Measurements from ENCODE around the gene GPR132.

GPR132 gene

GRCh38 chr14:105086833-105087307 is 21.6 kb upstream of the GPR132 start:
- H2AFZ ChIP-seq (ENCODE audit: low read depth, low read length) = peak overlapping the region; percentile 55
- peaks cover 0 to 19% of the 10 kb centered on the region in 2 experiments for H3K27me3 ChIP-seq (ENCODE audit: control insufficient read depth in 1 of 2, insufficient read depth in 1 of 2, low read length in 2 of 2)
- peak overlapping the region in 1 of 2 experiments; percentile 13 for H3K4ac ChIP-seq (ENCODE audit: low read depth in 1 of 2, low read length in 2 of 2)
- H4K8ac ChIP-seq (ENCODE audit: low read length) = peak overlapping the region; percentile 88
- H3K79me1 ChIP-seq (replicated peaks; ENCODE audit: low read length, poor library complexity, severe bottlenecking) = peaks cover 6% of the 10 kb centered on the region
- no peak overlapping the region for H2AK5ac ChIP-seq (ENCODE audit: low read length, severe bottlenecking)
- H3K23ac ChIP-seq (ENCODE audit: low read length in 2 of 2) = no peak overlapping the region
- DNase-seq = peak; percentile 73
- peaks cover 52% of the 10 kb centered on the region for H3K4me1 ChIP-seq (ENCODE audit: control insufficient read depth, insufficient read depth, low read depth, low read length)
- H3K4me3 ChIP-seq (ENCODE audit: insufficient read depth in 1 of 2, low read depth in 1 of 2, low read length in 2 of 2) = peak overlapping the region; percentile 56 to 82
- H3K9ac ChIP-seq (ENCODE audit: low read length) = peak overlapping the region; percentile 84
- H3K36me3 ChIP-seq (ENCODE audit: control insufficient read depth in 1 of 2, insufficient read depth in 2 of 2, low read depth in 1 of 2, low read length in 2 of 2) = peaks cover 0 to 3% of the 10 kb centered on the region in 2 experiments
- H2BK5ac ChIP-seq (ENCODE audit: low read depth, low read length, poor library complexity, severe bottlenecking) = no peak overlapping the region
- H4K91ac ChIP-seq (ENCODE audit: low read length) = peak overlapping the region; percentile 92
- H3K4me2 ChIP-seq (ENCODE audit: low read length, poor library complexity, severe bottlenecking) = peak overlapping the region; percentile 80
- whole genome bisulfite sequencing = 2% methylated on average over 38 of the region's 45 CpGs
- H3K18ac ChIP-seq (ENCODE audit: low read depth in 1 of 2, low read length in 2 of 2) = peak overlapping the region; percentile 79 to 80
- H2BK120ac ChIP-seq (ENCODE audit: low read depth, low read length) = peak overlapping the region; percentile 68
- no peak overlapping the region for H2BK15ac ChIP-seq (ENCODE audit: low read depth, poor library complexity, severe bottlenecking)
- peak overlapping the region in 1 of 2 experiments; percentile 7 for H2BK12ac ChIP-seq (ENCODE audit: low read length in 2 of 2)
- no peak overlapping the region for H3K27ac ChIP-seq (ENCODE audit: low read length, poor library complexity, severe bottlenecking)
- peak overlapping the region in 1 of 2 experiments; percentile 61 for H3K14ac ChIP-seq (ENCODE audit: low read length in 2 of 2)
- H3K9me3 ChIP-seq (ENCODE audit: control insufficient read depth, low read length) = no peaks in the 10 kb centered on the region

GRCh38 chr14:105085766-105086165 is 20.5 kb upstream of the GPR132 start:
- H3K4me1 ChIP-seq (ENCODE audit: control insufficient read depth, insufficient read depth, low read depth, low read length) = peaks cover 41% of the 10 kb centered on the region
- WGBS = 80% methylated on average over 5 of the region's 5 CpGs
- no peaks in the 10 kb centered on the region for H3K9me3 ChIP-seq (ENCODE audit: control insufficient read depth, low read length)
- DNase-seq = no peak
- no peak overlapping the region for H4K91ac ChIP-seq (ENCODE audit: low read length)
- H3K4me2 ChIP-seq (ENCODE audit: low read length, poor library complexity, severe bottlenecking) = no peak overlapping the region
- H2BK12ac ChIP-seq (ENCODE audit: low read length in 2 of 2) = no peak overlapping the region
- H3K27me3 ChIP-seq (ENCODE audit: control insufficient read depth in 1 of 2, insufficient read depth in 1 of 2, low read length in 2 of 2) = peaks cover 0 to 19% of the 10 kb centered on the region in 2 experiments
- peaks cover 6% of the 10 kb centered on the region for H3K79me1 ChIP-seq (replicated peaks; ENCODE audit: low read length, poor library complexity, severe bottlenecking)
- H3K4ac ChIP-seq (ENCODE audit: low read depth in 1 of 2, low read length in 2 of 2) = no peak overlapping the region
- H3K36me3 ChIP-seq (ENCODE audit: control insufficient read depth in 1 of 2, insufficient read depth in 2 of 2, low read depth in 1 of 2, low read length in 2 of 2) = peaks cover 0 to 3% of the 10 kb centered on the region in 2 experiments
- no peak overlapping the region for H3K4me3 ChIP-seq (ENCODE audit: insufficient read depth in 1 of 2, low read depth in 1 of 2, low read length in 2 of 2)
- H3K27ac ChIP-seq (ENCODE audit: low read length, poor library complexity, severe bottlenecking) = no peak overlapping the region
- H2BK5ac ChIP-seq (ENCODE audit: low read depth, low read length, poor library complexity, severe bottlenecking) = no peak overlapping the region
- H3K14ac ChIP-seq (ENCODE audit: low read length in 2 of 2) = no peak overlapping the region
- no peak overlapping the region for H2AK5ac ChIP-seq (ENCODE audit: low read length, severe bottlenecking)
- no peak overlapping the region for H3K9ac ChIP-seq (ENCODE audit: low read length)
- no peak overlapping the region for H3K23ac ChIP-seq (ENCODE audit: low read length in 2 of 2)
- no peak overlapping the region for H2BK15ac ChIP-seq (ENCODE audit: low read depth, poor library complexity, severe bottlenecking)
- H2AFZ ChIP-seq (ENCODE audit: low read depth, low read length) = no peak overlapping the region
- no peak overlapping the region for H2BK120ac ChIP-seq (ENCODE audit: low read depth, low read length)
- no peak overlapping the region for H3K18ac ChIP-seq (ENCODE audit: low read depth in 1 of 2, low read length in 2 of 2)
- H4K8ac ChIP-seq (ENCODE audit: low read length) = no peak overlapping the region

GRCh38 chr14:105084741-105085571 is 19.7 kb upstream of the GPR132 start:
- Histone ChIP-seq H3K4me2 (ENCODE audit: low read length, poor library complexity, severe bottlenecking) (no peak overlapping the region), H2AFZ (ENCODE audit: low read depth, low read length) (no peak overlapping the region), H3K23ac (ENCODE audit: low read length in 2 of 2) (no peak overlapping the region), H4K8ac (ENCODE audit: low read length) (no peak overlapping the region), H2BK15ac (ENCODE audit: low read depth, poor library complexity, severe bottlenecking) (no peak overlapping the region), H3K36me3 (ENCODE audit: control insufficient read depth in 1 of 2, insufficient read depth in 2 of 2, low read depth in 1 of 2, low read length in 2 of 2) (peaks cover 0 to 3% of the 10 kb centered on the region in 2 experiments), H3K4me1 (ENCODE audit: control insufficient read depth, insufficient read depth, low read depth, low read length) (peaks cover 34% of the 10 kb centered on the region), H3K18ac (ENCODE audit: low read depth in 1 of 2, low read length in 2 of 2) (no peak overlapping the region), H3K9me3 (ENCODE audit: control insufficient read depth, low read length) (no peaks in the 10 kb centered on the region), H2BK12ac (ENCODE audit: low read length in 2 of 2) (no peak overlapping the region), H3K4me3 (ENCODE audit: insufficient read depth in 1 of 2, low read depth in 1 of 2, low read length in 2 of 2) (no peak overlapping the region), H3K27ac (ENCODE audit: low read length, poor library complexity, severe bottlenecking) (no peak overlapping the region), H3K9ac (ENCODE audit: low read length) (no peak overlapping the region), H3K14ac (ENCODE audit: low read length in 2 of 2) (no peak overlapping the region), H3K4ac (ENCODE audit: low read depth in 1 of 2, low read length in 2 of 2) (no peak overlapping the region), H3K79me1 (replicated peaks; ENCODE audit: low read length, poor library complexity, severe bottlenecking) (peaks cover 6% of the 10 kb centered on the region), H2BK120ac (ENCODE audit: low read depth, low read length) (no peak overlapping the region), H3K27me3 (ENCODE audit: control insufficient read depth in 1 of 2, insufficient read depth in 1 of 2, low read length in 2 of 2) (peaks cover 0 to 24% of the 10 kb centered on the region in 2 experiments), H4K91ac (ENCODE audit: low read length) (no peak overlapping the region), H2BK5ac (ENCODE audit: low read depth, low read length, poor library complexity, severe bottlenecking) (no peak overlapping the region), H2AK5ac (ENCODE audit: low read length, severe bottlenecking) (no peak overlapping the region)
- WGBS = 85% methylated on average over 14 of the region's 14 CpGs
- DNase-seq = no peak

- no peak overlapping the region for H2BK5ac ChIP-seq (ENCODE audit: low read depth, low read length, poor library complexity, severe bottlenecking)
- no peak overlapping the region for H3K4me2 ChIP-seq (ENCODE audit: low read length, poor library complexity, severe bottlenecking)
- H3K14ac ChIP-seq (ENCODE audit: low read length in 2 of 2) = no peak overlapping the region
- H2BK15ac ChIP-seq (ENCODE audit: low read depth, poor library complexity, severe bottlenecking) = peak overlapping the region; percentile 39
- H3K18ac ChIP-seq (ENCODE audit: low read depth in 1 of 2, low read length in 2 of 2) = no peak overlapping the region
- H3K27ac ChIP-seq (ENCODE audit: low read length, poor library complexity, severe bottlenecking) = no peak overlapping the region
- no peak overlapping the region for H2BK120ac ChIP-seq (ENCODE audit: low read depth, low read length)
- H3K27me3 ChIP-seq (ENCODE audit: control insufficient read depth in 1 of 2, insufficient read depth in 1 of 2, low read length in 2 of 2) = peaks cover 0 to 24% of the 10 kb centered on the region in 2 experiments
- no peak overlapping the region for H3K4ac ChIP-seq (ENCODE audit: low read depth in 1 of 2, low read length in 2 of 2)
- peaks cover 0 to 3% of the 10 kb centered on the region in 2 experiments for H3K36me3 ChIP-seq (ENCODE audit: control insufficient read depth in 1 of 2, insufficient read depth in 2 of 2, low read depth in 1 of 2, low read length in 2 of 2)
- no peak overlapping the region for H3K9ac ChIP-seq (ENCODE audit: low read length)
- H3K9me3 ChIP-seq (ENCODE audit: control insufficient read depth, low read length) = no peaks in the 10 kb centered on the region
- H3K79me1 ChIP-seq (replicated peaks; ENCODE audit: low read length, poor library complexity, severe bottlenecking) = peaks cover 4% of the 10 kb centered on the region
- H2AK5ac ChIP-seq (ENCODE audit: low read length, severe bottlenecking) = no peak overlapping the region
- H4K91ac ChIP-seq (ENCODE audit: low read length) = no peak overlapping the region
- H3K4me3 ChIP-seq (ENCODE audit: insufficient read depth in 1 of 2, low read depth in 1 of 2, low read length in 2 of 2) = no peak overlapping the region
- no peak overlapping the region for H4K8ac ChIP-seq (ENCODE audit: low read length)
- DNase-seq = no peak
- no peak overlapping the region for H2AFZ ChIP-seq (ENCODE audit: low read depth, low read length)
- H3K4me1 ChIP-seq (ENCODE audit: control insufficient read depth, insufficient read depth, low read depth, low read length) = peaks cover 27% of the 10 kb centered on the region
- no peak overlapping the region for H3K23ac ChIP-seq (ENCODE audit: low read length in 2 of 2)
- WGBS = 69% methylated on average over 4 of the region's 4 CpGs
- no peak overlapping the region for H2BK12ac ChIP-seq (ENCODE audit: low read length in 2 of 2)
Measured at GRCh38 chr14:105083926-105084685, 18.9 kb upstream of the GPR132 start.
